Stomach (tissue), 9 donors: ENCODE data around the gene BRSK2. TPM values are rescaled to one million over a fixed set of nuclear protein-coding genes. Genes with fewer than 3 reads are reported as not detected.

Source experiments
- DNase-seq, 2 donors: peaks; one replicate each; pipeline versions ENCODE4 v3.0.0 to v3.0.0-alpha.2; 2013 to 2019
- H3K27ac ChIP-seq, 5 donors: fragments of 200-600 bp in 4 of 5; sonication (generic) in 4 of 5; one replicate each; pipeline ENCODE4 v1.5.1; 2013 to 2019; ENCODE audit warnings: mild to moderate bottlenecking in 1 of 5, moderate library complexity in 1 of 5
- H3K27me3 ChIP-seq, 3 donors: fragments of 200-600 bp; sonication (generic); one replicate each; pipeline ENCODE4 v1.5.1; 2017 to 2019; ENCODE audit warnings: mixed run types in 1 of 3
- H3K36me3 ChIP-seq, 4 donors: fragments of 200-600 bp; sonication (generic); 1 replicate in 3 of 4; 2 replicates in 1 of 4; pipeline ENCODE4 v1.5.1; 2016 to 2019
- H3K4me1 ChIP-seq, 4 donors: fragments of 200-600 bp; sonication (generic); one replicate each; pipeline ENCODE4 v1.5.1; 2016 to 2019
- H3K4me3 ChIP-seq, 4 donors: fragments of 200-600 bp; sonication (generic) in 3 of 4; one replicate each; pipeline ENCODE4 v1.5.1; 2016 to 2019; ENCODE audit warnings: mild to moderate bottlenecking in 1 of 4
- H3K9me3 ChIP-seq, 4 donors: fragments of 200-600 bp; sonication (generic); one replicate each; pipeline ENCODE4 v1.5.1; 2016 to 2019
- EP300 ChIP-seq: sonication (generic); formaldehyde crosslinking; IDR thresholded peaks from one replicate; pipeline ENCODE4 v1.6.1; 2017; ENCODE audit warnings: antibody characterized with exemption
- POLR2A ChIP-seq, 4 donors: fragments of 450-650 bp; IDR thresholded peaks; one replicate each; pipeline ENCODE4 v1.6.1; 2016; ENCODE audit warnings: antibody characterized with exemption in 4 of 4, control low read depth in 2 of 4, mild to moderate bottlenecking in 1 of 4, moderate library complexity in 1 of 4
- POLR2AphosphoS5 ChIP-seq, 3 donors: sonication (generic); formaldehyde crosslinking; IDR thresholded peaks; one replicate each; pipeline ENCODE4 v1.6.1; 2016; ENCODE audit warnings: antibody characterized with exemption in 3 of 3
- WGBS, 5 donors: extraction: QIAGEN DNeasy Blood & Tissue Kit in 3 of 5; methylation state at CpG; one replicate each; pipeline versions ENCODE4 v1.1.5 to v1.1.7; 2013 to 2018; 5-methylcytosine and 5-hydroxymethylcytosine counted together
- intact Hi-C: fragments of 100-400 bp; cut with DNase I; formaldehyde crosslinking; loops from one replicate; pipeline ENCODE4 v1.15.1; 2023; ENCODE audit warnings: low total_unique reads
- polyA plus RNA-seq, 3 donors: library from polyadenylated mRNA; stranded (reverse); fragments of 200-250 nt; gene quantifications; one replicate each; pipeline ENCODE4 v1.2.3, GENCODE V29; 2013
- total RNA-seq, 5 donors: library from RNA; depleted of rRNA; stranded (reverse); fragments of >200 nt; gene quantifications; one replicate each; pipeline versions ENCODE4 v1.1.0 to v1.2.3, GENCODE V29; 2014 to 2016
- TF ChIP-seq, protein P1 (sequence below), 7 experiments: fragments of 450-650 bp in 4 of 7; fragments of 200-600 bp in 3 of 7; sonication (generic) in 3 of 7; IDR thresholded peaks; one replicate each; pipeline ENCODE4 v1.5.1; 2016 to 2019; ENCODE audit warnings: antibody characterized with exemption in 7 of 7, control low read depth in 2 of 7, mild to moderate bottlenecking in 1 of 7
- donor health status: healthy with polysubstance abuse.
- donor health status: Bipolar disorder and iron deficiency.
- donor health status: healthy.

BRSK2 gene
- total and polyA plus RNA-seq, 8 donors, result 1.8 to 6.9 (median 1.8) TPM; not detected in 3

DNA sequence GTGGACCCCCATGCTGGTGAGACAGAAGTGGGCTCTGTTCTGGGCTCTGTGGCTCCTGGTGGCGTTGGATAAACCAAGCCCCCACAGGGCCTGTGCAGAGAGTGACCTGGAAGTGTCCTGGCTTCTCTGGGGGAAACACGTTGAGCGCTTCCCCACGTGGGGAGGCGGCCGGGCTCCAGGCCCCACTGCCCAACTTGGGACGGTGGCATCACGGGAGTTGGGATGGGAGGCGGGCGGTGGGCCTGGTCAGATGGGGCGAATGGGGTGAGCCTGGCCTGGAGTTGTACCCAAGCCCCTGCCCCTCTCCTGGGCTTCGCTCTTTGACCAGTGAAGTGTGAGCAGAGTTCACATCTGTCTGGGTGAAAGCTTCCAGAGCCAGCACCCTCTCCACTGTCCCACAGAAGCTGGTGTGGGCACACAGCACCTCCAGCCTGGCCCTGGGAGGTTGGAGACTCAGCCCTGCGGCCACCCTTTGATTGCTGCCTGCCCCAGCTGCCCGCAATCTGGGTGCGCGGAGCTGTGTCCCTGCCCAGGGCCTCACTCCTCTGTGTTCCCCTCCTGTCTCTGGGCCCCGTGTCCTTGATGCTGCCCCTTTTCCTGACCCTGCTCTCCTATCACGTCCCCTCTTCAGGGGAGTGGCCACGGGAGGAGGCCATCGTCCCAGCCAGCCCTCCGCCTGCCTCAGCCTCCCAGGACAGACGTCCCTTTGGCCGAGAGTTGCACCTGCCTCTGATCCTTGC lies 14.2 kb downstream of the BRSK2 start:
- no peaks in the 10 kb centered on the region for H3K36me3 ChIP-seq
- no peak overlapping the region for H3K4me3 ChIP-seq
- H3K27ac ChIP-seq, result no peak overlapping the region
- TF ChIP-seq, protein P1, sequence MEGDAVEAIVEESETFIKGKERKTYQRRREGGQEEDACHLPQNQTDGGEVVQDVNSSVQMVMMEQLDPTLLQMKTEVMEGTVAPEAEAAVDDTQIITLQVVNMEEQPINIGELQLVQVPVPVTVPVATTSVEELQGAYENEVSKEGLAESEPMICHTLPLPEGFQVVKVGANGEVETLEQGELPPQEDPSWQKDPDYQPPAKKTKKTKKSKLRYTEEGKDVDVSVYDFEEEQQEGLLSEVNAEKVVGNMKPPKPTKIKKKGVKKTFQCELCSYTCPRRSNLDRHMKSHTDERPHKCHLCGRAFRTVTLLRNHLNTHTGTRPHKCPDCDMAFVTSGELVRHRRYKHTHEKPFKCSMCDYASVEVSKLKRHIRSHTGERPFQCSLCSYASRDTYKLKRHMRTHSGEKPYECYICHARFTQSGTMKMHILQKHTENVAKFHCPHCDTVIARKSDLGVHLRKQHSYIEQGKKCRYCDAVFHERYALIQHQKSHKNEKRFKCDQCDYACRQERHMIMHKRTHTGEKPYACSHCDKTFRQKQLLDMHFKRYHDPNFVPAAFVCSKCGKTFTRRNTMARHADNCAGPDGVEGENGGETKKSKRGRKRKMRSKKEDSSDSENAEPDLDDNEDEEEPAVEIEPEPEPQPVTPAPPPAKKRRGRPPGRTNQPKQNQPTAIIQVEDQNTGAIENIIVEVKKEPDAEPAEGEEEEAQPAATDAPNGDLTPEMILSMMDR (IDR thresholded peaks at IDR 0.05), result no peak
- TF ChIP-seq POLR2A (IDR thresholded peaks at IDR 0.05) (no peak), EP300 (no peak), POLR2AphosphoS5 (IDR thresholded peaks at IDR 0.05) (no peak)
- 75 to 78% (median 76%) methylated on average over 12 to 23 of the region's 23 CpGs for WGBS, 5 donors
- DNase-seq, result no peak
- no peaks in the 10 kb centered on the region for H3K9me3 ChIP-seq
- intact Hi-C loops, result no loop called here
- peaks cover 0 to 11% (median 0%) of the 10 kb centered on the region in 4 donors for H3K4me1 ChIP-seq
- peaks cover 0 to 89% (median 14%) of the 10 kb centered on the region in 3 donors for H3K27me3 ChIP-seq

DNA sequence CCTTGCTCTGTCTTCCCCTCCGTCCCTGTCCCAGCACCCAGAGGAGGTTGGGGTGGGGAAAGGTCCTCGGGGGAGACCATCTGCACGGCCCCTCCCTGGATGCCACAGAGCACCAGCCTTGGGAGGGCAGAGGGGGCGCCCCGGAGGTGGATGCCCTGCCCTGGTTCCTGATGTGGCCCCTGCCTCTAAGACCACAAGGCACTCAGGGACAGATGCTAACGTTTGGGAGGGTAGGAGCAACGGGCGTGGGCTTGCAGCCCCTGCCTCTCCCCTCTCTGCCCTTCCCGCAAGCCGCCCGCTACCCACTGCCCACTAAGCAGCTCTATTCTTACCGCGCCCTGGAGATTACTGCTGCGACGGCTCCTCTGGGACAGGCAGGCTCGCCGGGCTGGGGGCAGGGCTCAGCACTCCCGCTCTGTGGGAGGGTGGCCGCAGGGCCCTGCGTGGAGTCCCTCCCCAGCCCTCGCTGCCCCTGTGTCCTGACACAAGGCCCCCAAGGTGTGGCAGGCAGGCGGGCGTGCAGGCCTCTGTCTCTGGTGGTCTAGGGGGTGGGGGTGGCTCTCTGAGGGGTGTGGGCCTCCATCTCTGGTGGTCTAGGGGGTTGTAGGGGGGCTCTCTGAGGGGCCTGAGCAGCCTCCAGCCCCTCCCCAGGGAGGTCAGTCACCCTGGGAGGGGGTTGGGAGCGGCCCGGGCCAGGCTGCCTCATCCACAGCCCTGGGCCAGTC lies 14.9 kb downstream of the BRSK2 start:
- TF ChIP-seq POLR2AphosphoS5 (IDR thresholded peaks at IDR 0.05), result no peak
- TF ChIP-seq EP300, result no peak
- TF ChIP-seq, protein P1 (IDR thresholded peaks at IDR 0.05), result no peak
- no peak for TF ChIP-seq POLR2A (IDR thresholded peaks at IDR 0.05)
- H3K27me3 ChIP-seq, result peaks cover 0 to 82% (median 8%) of the 10 kb centered on the region in 3 donors
- H3K36me3 ChIP-seq, result no peaks in the 10 kb centered on the region
- 54 to 72% (median 58%) methylated on average over 17 to 25 of the region's 25 CpGs for WGBS, 5 donors
- no peak overlapping the region for H3K27ac ChIP-seq
- peaks cover 0 to 11% (median 0%) of the 10 kb centered on the region in 4 donors for H3K4me1 ChIP-seq
- no peak for DNase-seq
- intact Hi-C loops, result no loop called here
- no peak overlapping the region for H3K4me3 ChIP-seq
- H3K9me3 ChIP-seq, result no peaks in the 10 kb centered on the region

DNA sequence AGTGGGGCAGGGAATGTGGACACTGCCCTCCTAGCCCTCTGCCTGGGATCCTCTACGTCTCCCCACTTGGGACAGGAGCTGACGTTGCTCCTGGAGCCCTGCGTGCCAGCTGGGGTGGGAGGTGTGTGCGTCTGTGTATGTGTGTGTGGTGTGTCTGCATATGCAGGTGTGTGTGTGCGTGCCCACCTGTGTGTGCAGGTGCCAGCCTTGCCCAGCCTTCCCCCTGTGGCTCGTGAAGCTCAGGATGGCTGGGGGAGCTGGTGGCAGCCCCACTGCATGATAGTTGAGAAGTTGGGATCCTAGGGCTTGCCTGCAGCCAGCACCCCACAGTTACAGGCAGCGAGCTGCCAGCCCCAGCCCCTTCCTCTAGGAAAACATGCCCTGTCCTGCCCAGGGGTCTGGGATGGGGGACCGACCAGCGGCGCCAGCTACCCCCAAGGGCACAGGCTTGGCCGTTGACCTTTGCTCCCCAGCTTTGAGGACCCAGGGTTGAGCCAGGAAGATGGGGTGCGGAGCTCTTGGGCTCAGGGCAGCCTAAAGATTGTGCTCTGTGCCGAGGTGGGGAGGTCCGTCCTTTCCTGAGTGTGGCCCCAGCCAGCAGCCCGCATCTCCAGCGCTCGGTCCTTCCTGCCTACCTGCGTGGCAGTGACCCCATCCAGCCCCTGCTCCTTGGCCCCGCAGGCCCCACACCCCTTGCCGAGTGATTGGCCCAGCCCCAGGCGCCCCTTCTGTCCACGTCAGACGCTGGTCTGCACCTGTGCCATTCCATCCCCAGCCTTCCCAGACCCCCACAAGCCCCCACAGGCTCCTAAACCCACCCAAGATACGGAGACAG lies 15.7 kb downstream of the BRSK2 start:
- Histone ChIP-seq H3K27me3 (peaks cover 0 to 76% (median 6%) of the 10 kb centered on the region in 3 donors), H3K27ac (no peak overlapping the region), H3K36me3 (no peaks in the 10 kb centered on the region), H3K4me3 (no peak overlapping the region), H3K4me1 (peaks cover 0 to 11% (median 0%) of the 10 kb centered on the region in 4 donors), H3K9me3 (no peaks in the 10 kb centered on the region)
- no peak for DNase-seq
- no peak for TF ChIP-seq POLR2AphosphoS5 (IDR thresholded peaks at IDR 0.05)
- no peak for TF ChIP-seq EP300
- TF ChIP-seq, protein P1 (IDR thresholded peaks at IDR 0.05), result no peak
- TF ChIP-seq POLR2A (IDR thresholded peaks at IDR 0.05), result no peak
- intact Hi-C loops, result no loop called here
- 79 to 86% (median 82%) methylated on average over 20 to 24 of the region's 24 CpGs for WGBS, 5 donors
